GM18499 (cell line): ENCODE data around the gene PNPLA7.
"Not testable (repeated sequence)": the region's sequence is repeated elsewhere in the genome, so short reads cannot be mapped to it uniquely, and the experiment has no call there.

Source experiments
- ATAC-seq: cut with Tn5 transposase; IDR thresholded peaks from one replicate; pipeline ENCODE4 v1.9.1; 2021; ENCODE audit warnings: moderate number of reproducible peaks; ENCODE audit not compliant: insufficient read depth, unreplicated experiment

Gene PNPLA7

GRCh38 chr9:137543237-137543963 lies 6.8 kb downstream of the PNPLA7 start:
- ATAC-seq, result no peak

GRCh38 chr9:137542486-137542885 lies 7.7 kb downstream of the PNPLA7 start:
- ATAC-seq, result no peak

- no peak for ATAC-seq
Measured at GRCh38 chr9:137540536-137540935, 9.7 kb downstream of the PNPLA7 start.

- ATAC-seq, result no peak
Measured at GRCh38 chr9:137538058-137538457, 12.1 kb downstream of the PNPLA7 start.

GRCh38 chr9:137536594-137537131 lies 13.5 kb downstream of the PNPLA7 start:
- not testable (repeated sequence) for ATAC-seq

- no peak for ATAC-seq
Measured at GRCh38 chr9:137535120-137535428, 15.1 kb downstream of the PNPLA7 start.

GRCh38 chr9:137534256-137535119 lies 15.7 kb downstream of the PNPLA7 start:
- no peak for ATAC-seq

GRCh38 chr9:137532891-137533468 lies 17.2 kb downstream of the PNPLA7 start:
- ATAC-seq, result not testable (repeated sequence)

GRCh38 chr9:137531099-137531765 lies 19.0 kb downstream of the PNPLA7 start:
- no peak for ATAC-seq

- no peak for ATAC-seq
Measured at GRCh38 chr9:137530331-137530730, 19.9 kb downstream of the PNPLA7 start.

- no peak for ATAC-seq
Measured at GRCh38 chr9:137524981-137525317, 25.3 kb downstream of the PNPLA7 start.

- ATAC-seq, result no peak
Measured at GRCh38 chr9:137524161-137524980, 25.8 kb downstream of the PNPLA7 start.

- no peak for ATAC-seq
Measured at GRCh38 chr9:137522746-137523455, 27.3 kb downstream of the PNPLA7 start.

- ATAC-seq, result no peak
Measured at GRCh38 chr9:137521405-137521985, 28.7 kb downstream of the PNPLA7 start.

- ATAC-seq, result no peak
Measured at GRCh38 chr9:137520614-137521404, 29.4 kb downstream of the PNPLA7 start.

- ATAC-seq, result no peak
Measured at GRCh38 chr9:137519553-137519952, 30.6 kb downstream of the PNPLA7 start.

GRCh38 chr9:137518661-137519459 lies 31.3 kb downstream of the PNPLA7 start:
- ATAC-seq, result not testable (repeated sequence)
